ENCODE data around the gene SLC2A14. TPM values are rescaled to one million over a fixed set of nuclear protein-coding genes. Genes with fewer than 3 reads are reported as not detected.
A peak's percentile ranks its signal among the peaks of the same experiment; 100 is the strongest.
"Not testable (repeated sequence)": the region's sequence is repeated elsewhere in the genome, so short reads cannot be mapped to it uniquely, and the experiment has no call there.

SLC2A14 gene
- total RNA-seq, 1 experiment from 2014 or later: not detected

DNA sequence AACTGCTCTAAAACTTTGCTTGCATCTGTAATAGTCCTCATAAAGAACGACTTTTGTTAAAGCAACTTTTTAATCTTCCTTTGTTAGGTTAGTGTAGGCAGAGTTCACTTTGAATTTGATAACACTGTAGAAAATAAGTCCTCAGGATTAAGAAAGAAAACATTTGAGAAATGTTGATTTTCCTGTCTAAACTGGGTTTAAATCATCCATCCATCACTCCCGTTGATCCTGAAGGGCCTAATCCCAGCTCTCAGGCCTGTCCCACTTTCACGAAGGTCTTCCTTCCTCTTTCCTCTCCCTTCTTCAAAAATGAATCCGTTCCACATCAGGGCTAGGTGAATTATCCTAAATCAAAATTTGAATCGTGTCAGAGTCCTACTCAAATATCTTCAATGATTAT, 36.9 kb downstream of the SLC2A14 start:
- Histone ChIP-seq H3K9ac (ENCODE audit: low read length) (no peak overlapping the region), H3K4me1 (ENCODE audit: low read length) (no peaks in the 10 kb centered on the region), H3K27ac (ENCODE audit: low read length) (no peak overlapping the region), H3K36me3 (ENCODE audit: insufficient read depth, low read length) (no peaks in the 10 kb centered on the region), H4K20me1 (ENCODE audit: insufficient read depth, low read depth, low read length) (no peaks in the 10 kb centered on the region), H2AFZ (ENCODE audit: low read length) (no peak overlapping the region), H3K4me3 (ENCODE audit: low read length) (no peak overlapping the region), H3K4me2 (ENCODE audit: low read depth, low read length, poor library complexity, severe bottlenecking) (no peak overlapping the region), H3K9me3 (ENCODE audit: low read length) (no peaks in the 10 kb centered on the region), H3K27me3 (ENCODE audit: low read length) (no peaks in the 10 kb centered on the region), H3K79me2 (ENCODE audit: low read length) (no peaks in the 10 kb centered on the region), H3K9me2 (replicated peaks; ENCODE audit: insufficient read depth, low read length) (no peaks in the 10 kb centered on the region)
- DNase-seq: no peak

DNA sequence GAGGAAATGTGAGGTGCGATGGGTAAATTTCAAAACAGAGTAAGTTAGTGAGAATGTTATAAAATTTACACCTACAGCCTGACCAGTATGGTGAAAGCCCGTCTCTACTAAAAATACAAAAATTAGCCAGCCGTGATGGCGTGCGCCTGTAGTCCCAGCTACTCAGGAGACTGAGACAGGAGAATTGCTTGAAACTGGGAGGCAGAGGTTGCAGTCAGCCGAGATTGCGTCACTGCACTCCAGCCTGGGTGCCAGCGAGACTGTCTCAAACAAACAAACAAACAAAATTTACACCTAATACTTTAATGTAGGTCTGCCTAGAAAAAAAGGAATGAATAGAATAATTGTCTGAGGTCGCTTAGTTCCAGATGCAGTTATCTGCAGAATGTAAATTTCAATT, 37.6 kb downstream of the SLC2A14 start:
- Histone ChIP-seq H3K27ac (ENCODE audit: low read length) (no peak overlapping the region), H3K9ac (ENCODE audit: low read length) (no peak overlapping the region), H3K4me2 (ENCODE audit: low read depth, low read length, poor library complexity, severe bottlenecking) (no peak overlapping the region), H3K9me3 (ENCODE audit: low read length) (no peaks in the 10 kb centered on the region), H3K9me2 (replicated peaks; ENCODE audit: insufficient read depth, low read length) (no peaks in the 10 kb centered on the region), H3K79me2 (ENCODE audit: low read length) (no peaks in the 10 kb centered on the region), H4K20me1 (ENCODE audit: insufficient read depth, low read depth, low read length) (no peaks in the 10 kb centered on the region), H3K4me3 (ENCODE audit: low read length) (no peak overlapping the region), H3K27me3 (ENCODE audit: low read length) (no peaks in the 10 kb centered on the region), H3K36me3 (ENCODE audit: insufficient read depth, low read length) (no peaks in the 10 kb centered on the region), H2AFZ (ENCODE audit: low read length) (no peak overlapping the region), H3K4me1 (ENCODE audit: low read length) (no peaks in the 10 kb centered on the region)
- no peak for DNase-seq

DNA sequence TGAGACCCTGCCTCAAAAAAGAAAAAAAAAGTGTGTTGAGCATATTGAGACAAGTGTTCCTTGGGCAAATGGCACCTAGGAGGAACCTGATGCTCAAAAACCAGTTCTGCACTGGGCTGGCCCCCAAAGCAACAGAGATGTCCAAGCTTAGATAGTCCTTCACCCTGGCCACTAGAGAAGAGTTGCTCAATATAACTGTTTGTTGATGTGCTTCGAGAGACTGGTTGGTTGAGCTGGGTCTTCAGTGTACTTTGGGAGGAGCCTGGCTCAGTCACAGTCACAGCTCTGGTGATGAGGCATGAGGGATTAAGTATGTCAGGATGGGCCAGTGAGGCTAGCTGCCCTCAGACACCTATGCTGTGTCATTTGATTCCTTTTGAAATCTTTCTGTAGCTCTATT, 38.0 kb downstream of the SLC2A14 start:
- H3K27ac ChIP-seq (ENCODE audit: low read length): no peak overlapping the region
- no peaks in the 10 kb centered on the region for H3K4me1 ChIP-seq (ENCODE audit: low read length)
- H3K9ac ChIP-seq (ENCODE audit: low read length): no peak overlapping the region
- H3K9me3 ChIP-seq (ENCODE audit: low read length): no peaks in the 10 kb centered on the region
- H3K79me2 ChIP-seq (ENCODE audit: low read length): no peaks in the 10 kb centered on the region
- no peak overlapping the region for H2AFZ ChIP-seq (ENCODE audit: low read length)
- H3K4me2 ChIP-seq (ENCODE audit: low read depth, low read length, poor library complexity, severe bottlenecking): no peak overlapping the region
- DNase-seq: no peak
- H3K36me3 ChIP-seq (ENCODE audit: insufficient read depth, low read length): no peaks in the 10 kb centered on the region
- H3K27me3 ChIP-seq (ENCODE audit: low read length): no peaks in the 10 kb centered on the region
- no peak overlapping the region for H3K4me3 ChIP-seq (ENCODE audit: low read length)
- H3K9me2 ChIP-seq (replicated peaks; ENCODE audit: insufficient read depth, low read length): no peaks in the 10 kb centered on the region
- no peaks in the 10 kb centered on the region for H4K20me1 ChIP-seq (ENCODE audit: insufficient read depth, low read depth, low read length)

DNA sequence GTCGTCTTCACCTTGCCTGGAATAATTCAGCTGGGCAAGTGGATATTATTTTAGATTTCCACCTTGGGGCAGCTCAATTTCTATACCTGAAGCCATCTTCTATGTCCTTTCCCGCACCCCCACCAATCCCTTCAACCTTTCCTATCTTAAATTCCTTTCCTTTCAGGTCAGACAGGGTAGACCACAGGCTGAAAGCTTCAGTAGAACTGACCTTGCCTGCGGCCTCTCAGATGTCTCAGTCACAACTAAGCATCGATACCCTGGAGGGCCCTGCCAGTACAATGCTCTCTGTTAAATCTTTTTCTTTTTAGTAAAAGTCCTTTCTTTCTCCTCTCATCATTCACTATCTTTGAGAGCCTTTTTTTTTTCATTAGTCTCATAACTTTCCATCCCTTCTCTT, 38.9 kb downstream of the SLC2A14 start:
- Histone ChIP-seq H3K4me2 (ENCODE audit: low read depth, low read length, poor library complexity, severe bottlenecking) (no peak overlapping the region), H3K27me3 (ENCODE audit: low read length) (no peaks in the 10 kb centered on the region), H3K9ac (ENCODE audit: low read length) (no peak overlapping the region), H3K79me2 (ENCODE audit: low read length) (no peaks in the 10 kb centered on the region), H3K4me3 (ENCODE audit: low read length) (no peak overlapping the region), H3K9me2 (replicated peaks; ENCODE audit: insufficient read depth, low read length) (no peaks in the 10 kb centered on the region), H3K27ac (ENCODE audit: low read length) (no peak overlapping the region), H3K4me1 (ENCODE audit: low read length) (no peaks in the 10 kb centered on the region), H2AFZ (ENCODE audit: low read length) (no peak overlapping the region), H3K36me3 (ENCODE audit: insufficient read depth, low read length) (no peaks in the 10 kb centered on the region), H3K9me3 (ENCODE audit: low read length) (no peaks in the 10 kb centered on the region), H4K20me1 (ENCODE audit: insufficient read depth, low read depth, low read length) (no peaks in the 10 kb centered on the region)
- DNase-seq: no peak

DNA sequence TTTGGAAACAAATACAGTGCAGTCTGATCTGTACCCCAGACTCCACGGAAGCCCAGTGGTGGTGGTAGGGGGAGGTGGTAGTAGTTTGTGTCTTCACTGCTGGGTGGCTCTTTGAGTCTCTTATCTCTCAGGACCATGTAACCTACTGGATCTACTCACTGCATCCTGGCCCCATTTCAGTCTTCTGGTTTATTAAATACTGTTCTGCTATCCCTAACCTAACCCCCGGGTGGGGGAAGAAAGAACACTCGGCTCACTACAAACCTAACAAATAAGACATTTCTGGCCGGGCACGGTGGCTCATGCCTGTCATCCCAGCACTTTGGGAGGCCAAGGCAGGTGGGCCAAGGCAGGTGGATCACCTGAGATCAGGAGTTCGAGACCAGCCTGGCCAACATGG, 39.5 kb downstream of the SLC2A14 start:
- H3K4me1 ChIP-seq (ENCODE audit: low read length); DNase-seq; H3K36me3 ChIP-seq (ENCODE audit: insufficient read depth, low read length); H3K27ac ChIP-seq (ENCODE audit: low read length); H3K4me2 ChIP-seq (ENCODE audit: low read depth, low read length, poor library complexity, severe bottlenecking); H3K27me3 ChIP-seq (ENCODE audit: low read length); H3K79me2 ChIP-seq (ENCODE audit: low read length); H3K9ac ChIP-seq (ENCODE audit: low read length); H4K20me1 ChIP-seq (ENCODE audit: insufficient read depth, low read depth, low read length); H3K9me3 ChIP-seq (ENCODE audit: low read length); H3K9me2 ChIP-seq (replicated peaks; ENCODE audit: insufficient read depth, low read length); H2AFZ ChIP-seq (ENCODE audit: low read length); H3K4me3 ChIP-seq (ENCODE audit: low read length): not testable (repeated sequence)

DNA sequence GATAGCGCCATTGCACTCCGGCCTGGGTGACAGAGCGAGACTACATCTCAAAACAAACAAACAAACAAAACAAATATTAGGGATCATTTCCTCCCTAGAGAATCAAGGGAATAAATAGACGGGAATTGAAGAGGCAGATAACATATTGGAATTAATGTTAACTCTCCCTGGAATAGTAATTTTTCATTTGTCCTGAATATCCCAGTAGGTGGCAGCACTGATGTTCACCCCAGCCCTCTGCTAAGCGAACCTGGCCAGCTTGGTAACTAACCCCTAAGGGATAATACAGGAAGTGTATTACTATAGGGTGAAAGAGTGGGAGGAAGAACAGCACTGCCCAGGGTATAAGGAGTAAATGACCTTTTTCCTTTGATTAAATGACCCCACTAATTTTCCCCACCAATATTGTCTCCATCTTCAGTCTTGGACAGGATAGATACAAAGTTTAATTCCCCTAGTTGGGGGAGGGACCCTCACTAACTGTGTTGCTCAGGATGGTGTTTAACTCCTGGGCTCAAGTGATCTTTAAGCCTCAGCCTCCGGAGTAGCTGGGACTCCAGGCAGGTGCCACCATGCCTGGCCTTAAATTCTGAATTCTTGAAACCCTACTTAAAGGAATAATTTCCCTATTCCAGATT, 40.5 kb downstream of the SLC2A14 start:
- Histone ChIP-seq H4K20me1 (ENCODE audit: insufficient read depth, low read depth, low read length) (no peaks in the 10 kb centered on the region), H2AFZ (ENCODE audit: low read length) (no peak overlapping the region)
- DNase-seq: peak; percentile 79

DNA sequence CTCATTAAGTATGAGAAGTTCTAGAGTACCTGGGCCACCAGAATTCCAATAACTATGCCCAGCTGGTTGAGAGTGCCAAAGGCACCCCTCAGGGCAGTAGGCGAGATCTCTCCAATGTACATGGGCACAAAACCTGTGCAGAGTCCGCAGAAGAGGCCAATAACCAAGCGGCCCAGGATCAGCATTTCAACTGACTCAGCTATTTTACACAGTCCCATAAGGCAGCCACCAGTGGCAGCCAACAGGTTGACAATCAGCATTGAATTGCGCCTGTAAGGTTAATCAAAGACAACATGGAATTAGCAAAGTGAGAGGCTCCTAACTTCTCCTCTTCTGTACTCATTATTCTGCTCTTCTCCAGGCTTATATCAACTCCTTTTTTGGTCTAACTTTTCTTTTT, 43.0 kb downstream of the SLC2A14 start:
- H3K36me3 ChIP-seq (ENCODE audit: insufficient read depth, low read length); H3K9me2 ChIP-seq (replicated peaks; ENCODE audit: insufficient read depth, low read length); H3K27me3 ChIP-seq (ENCODE audit: low read length); H3K9ac ChIP-seq (ENCODE audit: low read length); DNase-seq; H3K79me2 ChIP-seq (ENCODE audit: low read length); H3K9me3 ChIP-seq (ENCODE audit: low read length); H4K20me1 ChIP-seq (ENCODE audit: insufficient read depth, low read depth, low read length); H2AFZ ChIP-seq (ENCODE audit: low read length); H3K4me3 ChIP-seq (ENCODE audit: low read length); H3K4me2 ChIP-seq (ENCODE audit: low read depth, low read length, poor library complexity, severe bottlenecking); H3K4me1 ChIP-seq (ENCODE audit: low read length); H3K27ac ChIP-seq (ENCODE audit: low read length): not testable (repeated sequence)

More for the DNA sequence above, 40.5 kb downstream of the SLC2A14 start:
- Histone ChIP-seq H3K79me2 (ENCODE audit: low read length) (no peaks in the 10 kb centered on the region), H3K4me1 (ENCODE audit: low read length) (no peaks in the 10 kb centered on the region), H3K4me3 (ENCODE audit: low read length) (no peak overlapping the region), H3K27me3 (ENCODE audit: low read length) (no peaks in the 10 kb centered on the region), H3K9ac (ENCODE audit: low read length) (no peak overlapping the region), H3K27ac (ENCODE audit: low read length) (no peak overlapping the region), H3K4me2 (ENCODE audit: low read depth, low read length, poor library complexity, severe bottlenecking) (no peak overlapping the region), H3K9me2 (replicated peaks; ENCODE audit: insufficient read depth, low read length) (no peaks in the 10 kb centered on the region), H3K9me3 (ENCODE audit: low read length) (no peaks in the 10 kb centered on the region), H3K36me3 (ENCODE audit: insufficient read depth, low read length) (no peaks in the 10 kb centered on the region)

DNA sequence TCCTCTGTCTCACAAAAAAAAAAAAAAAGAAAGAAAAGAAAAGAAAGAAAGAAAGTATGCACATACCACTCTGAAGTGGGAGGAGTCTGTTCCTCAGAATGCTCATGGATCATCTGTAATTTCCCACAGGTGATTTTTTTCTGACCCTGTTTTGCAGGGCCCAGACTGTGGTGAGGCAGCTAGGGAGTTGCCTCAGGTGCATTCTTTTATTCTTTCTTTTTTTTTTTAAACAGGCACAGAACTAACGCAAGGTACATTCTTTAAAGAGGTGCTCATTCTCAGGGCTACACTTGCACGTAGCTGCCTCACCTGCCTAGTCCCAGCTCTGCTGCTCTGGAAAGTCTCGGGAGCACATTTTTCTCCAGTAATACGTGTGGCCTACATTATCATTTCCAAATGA, 47.0 kb downstream of the SLC2A14 start:
- H3K79me2 ChIP-seq (ENCODE audit: low read length); H3K4me3 ChIP-seq (ENCODE audit: low read length); H4K20me1 ChIP-seq (ENCODE audit: insufficient read depth, low read depth, low read length); H2AFZ ChIP-seq (ENCODE audit: low read length); H3K27ac ChIP-seq (ENCODE audit: low read length); H3K4me2 ChIP-seq (ENCODE audit: low read depth, low read length, poor library complexity, severe bottlenecking); H3K9ac ChIP-seq (ENCODE audit: low read length); H3K27me3 ChIP-seq (ENCODE audit: low read length); H3K4me1 ChIP-seq (ENCODE audit: low read length); H3K9me3 ChIP-seq (ENCODE audit: low read length); DNase-seq; H3K9me2 ChIP-seq (replicated peaks; ENCODE audit: insufficient read depth, low read length); H3K36me3 ChIP-seq (ENCODE audit: insufficient read depth, low read length): not testable (repeated sequence)
